GM12878 (cell line): Measurements from ENCODE around the gene CEP295NL. TPM values are rescaled to one million over a fixed set of nuclear protein-coding genes. Genes with fewer than 3 reads are reported as not detected.

Experiments
- ATAC-seq: fragments of 200-7000 bp; cut with Tn5 transposase; 3 replicates; pipeline ENCODE4 v1.9.1; 2020; ENCODE audit warnings: mild to moderate bottlenecking, moderate library complexity
- BruUV-seq: library from RNA; stranded (reverse); fragments of 400-500 nt; replicated peaks from 2 replicates; lab custom pipeline; 2021; lab: Mats Ljungman, UMichigan
- CTCF ChIA-PET: fragments of 300-600 bp; sonication (Branson Sonifier 250); formaldehyde crosslinking; extraction: SDS; loops from one replicate; lab custom pipeline; 2021; ENCODE audit warnings: inconsistent platforms; lab: Yijun Ruan, JAX
- POLR2A ChIA-PET: fragments of 350-600 bp; formaldehyde crosslinking; extraction: SDS; loops from one replicate; lab custom pipeline; 2021; ENCODE audit warnings: inconsistent platforms; lab: Charles Lee
- RAD21 ChIA-PET: fragments of 300-600 bp; sonication (Branson Sonifier 250); formaldehyde crosslinking; loops from one replicate; lab custom pipeline; 2023; ENCODE audit warnings: antibody characterized with exemption; ENCODE audit not compliant: unreplicated experiment; lab: Charles Lee
- SMC1A ChIA-PET: fragments of 300-600 bp; sonication (Branson Sonifier 250); formaldehyde crosslinking; loops from one replicate; lab custom pipeline; 2023; ENCODE audit not compliant: unreplicated experiment, uncharacterized antibody; lab: Charles Lee
- DNase-seq: peaks from one replicate; pipeline ENCODE4 v3.0.0-alpha.2; 2011; ENCODE audit warnings: low read depth, low spot score
- FAIRE-seq: peaks from 3 replicates; lab custom pipeline; 2011; peaks lifted over from hg19 to GRCh38; lab: Jason Lieb, UNC
- H2AFZ ChIP-seq: 2 replicates; pipeline ENCODE4 v1.6.0; 2011; ENCODE audit warnings: low read depth, low read length, control low read depth; ENCODE audit not compliant: control insufficient read depth
- H3K27ac ChIP-seq: 2 replicates; pipeline ENCODE4 v1.5.1; 2011; ENCODE audit warnings: control low read depth; ENCODE audit not compliant: control insufficient read depth, insufficient read depth
- H3K27me3 ChIP-seq, 2 experiments: replicated peaks in 1 of 2; 2 replicates each; pipeline versions ENCODE4 v1.6.0 to v1.6.1; 2011; ENCODE audit warnings: low read length in 1 of 2; ENCODE audit not compliant: control insufficient read depth in 2 of 2, insufficient read depth in 2 of 2
- H3K36me3 ChIP-seq, 2 experiments: 2 replicates each; pipeline ENCODE4 v1.5.1; 2011; ENCODE audit warnings: low read length in 1 of 2; ENCODE audit not compliant: control insufficient read depth in 2 of 2, insufficient read depth in 2 of 2
- H3K4me1 ChIP-seq: 2 replicates; pipeline ENCODE4 v1.6.1; 2011; ENCODE audit warnings: mild to moderate bottlenecking, low read length, moderate library complexity, mixed read lengths; ENCODE audit not compliant: control insufficient read depth, insufficient read depth
- H3K4me2 ChIP-seq: 2 replicates; pipeline ENCODE4 v1.6.0; 2011; ENCODE audit warnings: control low read depth; ENCODE audit not compliant: control insufficient read depth, insufficient read depth
- H3K4me3 ChIP-seq: fragments of 200-600 bp; sonication (generic); 2 replicates; pipeline ENCODE4 v1.5.1; 2016
- H3K79me2 ChIP-seq: 2 replicates; pipeline ENCODE4 v1.6.0; 2011; ENCODE audit warnings: low read length; ENCODE audit not compliant: control insufficient read depth, insufficient read depth
- H3K9ac ChIP-seq: 2 replicates; pipeline ENCODE4 v1.8.0; 2011; ENCODE audit warnings: low read length, control low read depth, mixed read lengths; ENCODE audit not compliant: control insufficient read depth, insufficient read depth
- H3K9me3 ChIP-seq: replicated peaks from 3 replicates; pipeline ENCODE4 v1.5.1; 2011; ENCODE audit warnings: mild to moderate bottlenecking, low read length; ENCODE audit not compliant: control insufficient read depth, insufficient read depth
- H4K20me1 ChIP-seq: 2 replicates; pipeline ENCODE4 v1.6.0; 2011; ENCODE audit not compliant: control insufficient read depth, insufficient read depth
- CBFB ChIP-seq: IDR thresholded peaks from 2 replicates; pipeline ENCODE4 v1.6.1; 2016; ENCODE audit warnings: antibody characterized with exemption, low read depth
- CHD1 ChIP-seq: IDR thresholded peaks from 2 replicates; pipeline ENCODE4 v1.6.1; 2012; ENCODE audit warnings: low read depth, low read length, improper control_type of control experiment
- CREM ChIP-seq: IDR thresholded peaks from 2 replicates; pipeline ENCODE4 v1.6.1; 2014; ENCODE audit warnings: antibody characterized with exemption, low read depth
- ETV6 ChIP-seq, 2 experiments: fragments of 450-650 bp in 1 of 2; IDR thresholded peaks in 1 of 2; conservative IDR thresholded peaks in 1 of 2; 2 replicates each; pipeline ENCODE4 v1.6.1; 2014; ENCODE audit warnings: antibody characterized with exemption in 1 of 2, borderline replicate concordance in 1 of 2, low read depth in 1 of 2, mild to moderate bottlenecking in 1 of 2, moderate library complexity in 1 of 2
- IKZF1 ChIP-seq: fragments of 450-650 bp; conservative IDR thresholded peaks from 2 replicates; pipeline ENCODE4 v1.6.1; 2017; ENCODE audit warnings: antibody characterized with exemption, mild to moderate bottlenecking
- JUNB ChIP-seq: IDR thresholded peaks from 2 replicates; pipeline ENCODE4 v1.6.1; 2016; ENCODE audit warnings: antibody characterized with exemption, mild to moderate bottlenecking
- MEF2B ChIP-seq: fragments of 450-650 bp; IDR thresholded peaks from 2 replicates; pipeline ENCODE4 v1.6.1; 2018; ENCODE audit warnings: mild to moderate bottlenecking, moderate library complexity; ENCODE audit not compliant: partially characterized antibody, poor library complexity, severe bottlenecking
- NR2C2 ChIP-seq: IDR thresholded peaks from 2 replicates; pipeline ENCODE4 v1.6.1; 2011; ENCODE audit warnings: borderline replicate concordance, low read depth; ENCODE audit not compliant: control insufficient read depth, insufficient read length
- PAX8 ChIP-seq: fragments of 450-650 bp; IDR thresholded peaks from 2 replicates; pipeline ENCODE4 v1.6.1; 2017; ENCODE audit warnings: mild to moderate bottlenecking, moderate library complexity
- POLR2A ChIP-seq: IDR thresholded peaks from 2 replicates; pipeline ENCODE4 v1.6.1; 2011; ENCODE audit warnings: low read depth, mild to moderate bottlenecking, low read length
- POLR2AphosphoS5 ChIP-seq: IDR thresholded peaks from 2 replicates; pipeline ENCODE4 v1.6.1; 2011; ENCODE audit warnings: mild to moderate bottlenecking, low read length, inconsistent platforms
- SMARCA5 ChIP-seq: fragments of 450-650 bp; IDR thresholded peaks from 2 replicates; pipeline ENCODE4 v1.6.1; 2017; ENCODE audit warnings: mild to moderate bottlenecking
- WGBS: methylation state at CpG from one replicate; pipeline ENCODE4 v1.1.6; 2016; ENCODE audit warnings: low lambda C conversion rate; ENCODE audit not compliant: insufficient replicate concordance, insufficient coverage; ENCODE audit errors: missing lambda C conversion rate; 5-methylcytosine and 5-hydroxymethylcytosine counted together
- in situ Hi-C: fragments of 300-500 bp; cut with MboI; formaldehyde crosslinking; loops from 9 replicates; pipeline ENCODE4 v1.14.3; 2018; ENCODE audit warnings: mixed read lengths
- intact Hi-C: fragments of 100-400 bp; cut with micrococcal nuclease; formaldehyde crosslinking; loops from one replicate; pipeline ENCODE4 v1.14.2; 2022; ENCODE audit not compliant: unreplicated experiment
- polyA plus RNA-seq, 11 experiments: library from polyadenylated mRNA; depleted of rRNA in 4 of 11; unstranded in 6 of 11; stranded (reverse) in 5 of 11; fragments of >200 nt; fragmentation: Nextera tagmentation in 4 of 11; fragmentation: Illumina TruSeq in 1 of 11; extraction: Ambion mirVana in 4 of 11; extraction: Trizol in 1 of 11; gene quantifications; 1 replicate in 1 of 11; 2 replicates in 10 of 11; pipeline versions ENCODE4 v1.2.1 to v1.2.3, GENCODE V29; 2011 to 2016; ENCODE audit warnings: inconsistent platforms in 2 of 11, missing spikeins in 2 of 11, low read depth in 1 of 11
- total RNA-seq, 4 experiments: library from RNA; depleted of rRNA in 3 of 4; stranded (reverse); fragments of >200 nt in 3 of 4; fragmentation: Illumina TruSeq in 1 of 4; extraction: Trizol in 1 of 4; gene quantifications; 2 replicates each; pipeline versions ENCODE4 v1.2.1 to v1.2.3, GENCODE V29; 2013 to 2021
- TF ChIP-seq, protein P1 (sequence below): fragments of 450-650 bp; IDR thresholded peaks from 2 replicates; pipeline ENCODE4 v1.6.1; 2017; ENCODE audit warnings: mild to moderate bottlenecking, moderate library complexity
- TF ChIP-seq, protein P2 (sequence below): fragments of 450-650 bp; IDR thresholded peaks from 2 replicates; pipeline ENCODE4 v1.6.1; 2017; ENCODE audit warnings: borderline replicate concordance

Gene CEP295NL
- total and polyA plus RNA-seq, 10 of the 15 experiments (the other 5 are each of a cell fraction or from before 2014, with no cell fraction given): not detected

DNA sequence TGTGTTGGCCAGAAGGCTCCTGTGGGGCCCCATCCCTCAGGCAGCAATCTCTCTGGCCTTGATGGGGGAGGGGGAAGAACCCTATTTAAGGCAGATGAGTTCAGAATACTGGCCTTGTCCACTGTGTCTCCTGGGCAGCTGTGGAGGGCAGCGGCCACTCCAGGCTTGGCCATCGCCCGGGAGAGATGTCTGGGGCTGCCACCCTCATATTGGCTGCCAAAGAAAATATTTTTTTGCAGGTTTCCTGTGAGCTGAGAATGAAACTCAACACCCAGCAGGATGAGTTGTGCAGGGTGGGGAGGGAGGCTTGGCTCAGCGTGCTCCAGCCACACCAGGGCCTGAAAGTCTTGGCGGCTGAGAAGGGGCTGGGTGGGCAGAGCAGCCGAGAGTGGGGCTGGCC is 36.6 kb upstream of the CEP295NL start:
- no peak overlapping the region for H2AFZ ChIP-seq
- ChIA-PET RAD21 (no interaction called here), CTCF (no interaction called here)
- H3K27me3 ChIP-seq: peaks cover 0 to 4% of the 10 kb centered on the region in 2 experiments; a peak in 2 of 4 replicates
- no peak for ATAC-seq
- no TSS peak for BruUV-seq
- intact Hi-C loops: no loop called here
- H3K79me2 ChIP-seq: no peaks in the 10 kb centered on the region
- H3K9ac ChIP-seq: no peak overlapping the region
- H3K27ac ChIP-seq: no peak overlapping the region
- H3K36me3 ChIP-seq: no peaks in the 10 kb centered on the region
- no peaks in the 10 kb centered on the region for H3K9me3 ChIP-seq
- TF ChIP-seq, protein P1, sequence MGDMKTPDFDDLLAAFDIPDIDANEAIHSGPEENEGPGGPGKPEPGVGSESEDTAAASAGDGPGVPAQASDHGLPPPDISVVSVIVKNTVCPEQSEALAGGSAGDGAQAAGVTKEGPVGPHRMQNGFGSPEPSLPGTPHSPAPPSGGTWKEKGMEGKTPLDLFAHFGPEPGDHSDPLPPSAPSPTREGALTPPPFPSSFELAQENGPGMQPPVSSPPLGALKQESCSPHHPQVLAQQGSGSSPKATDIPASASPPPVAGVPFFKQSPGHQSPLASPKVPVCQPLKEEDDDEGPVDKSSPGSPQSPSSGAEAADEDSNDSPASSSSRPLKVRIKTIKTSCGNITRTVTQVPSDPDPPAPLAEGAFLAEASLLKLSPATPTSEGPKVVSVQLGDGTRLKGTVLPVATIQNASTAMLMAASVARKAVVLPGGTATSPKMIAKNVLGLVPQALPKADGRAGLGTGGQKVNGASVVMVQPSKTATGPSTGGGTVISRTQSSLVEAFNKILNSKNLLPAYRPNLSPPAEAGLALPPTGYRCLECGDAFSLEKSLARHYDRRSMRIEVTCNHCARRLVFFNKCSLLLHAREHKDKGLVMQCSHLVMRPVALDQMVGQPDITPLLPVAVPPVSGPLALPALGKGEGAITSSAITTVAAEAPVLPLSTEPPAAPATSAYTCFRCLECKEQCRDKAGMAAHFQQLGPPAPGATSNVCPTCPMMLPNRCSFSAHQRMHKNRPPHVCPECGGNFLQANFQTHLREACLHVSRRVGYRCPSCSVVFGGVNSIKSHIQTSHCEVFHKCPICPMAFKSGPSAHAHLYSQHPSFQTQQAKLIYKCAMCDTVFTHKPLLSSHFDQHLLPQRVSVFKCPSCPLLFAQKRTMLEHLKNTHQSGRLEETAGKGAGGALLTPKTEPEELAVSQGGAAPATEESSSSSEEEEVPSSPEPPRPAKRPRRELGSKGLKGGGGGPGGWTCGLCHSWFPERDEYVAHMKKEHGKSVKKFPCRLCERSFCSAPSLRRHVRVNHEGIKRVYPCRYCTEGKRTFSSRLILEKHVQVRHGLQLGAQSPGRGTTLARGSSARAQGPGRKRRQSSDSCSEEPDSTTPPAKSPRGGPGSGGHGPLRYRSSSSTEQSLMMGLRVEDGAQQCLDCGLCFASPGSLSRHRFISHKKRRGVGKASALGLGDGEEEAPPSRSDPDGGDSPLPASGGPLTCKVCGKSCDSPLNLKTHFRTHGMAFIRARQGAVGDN: no peak
- TF ChIP-seq CHD1 (no peak), POLR2AphosphoS5 (no peak), CREM (no peak), CBFB (no peak), POLR2A (no peak), IKZF1 (no peak), MEF2B (no peak), JUNB (no peak), NR2C2 (no peak), ETV6 (conservative IDR thresholded peaks at IDR 0.05 in 1 of 2, IDR thresholded peaks at IDR 0.05 in 1 of 2; ENCODE audit: borderline replicate concordance in 1 of 2, low read depth in 1 of 2) (no peak), SMARCA5 (no peak), PAX8 (no peak)
- TF ChIP-seq, protein P2, sequence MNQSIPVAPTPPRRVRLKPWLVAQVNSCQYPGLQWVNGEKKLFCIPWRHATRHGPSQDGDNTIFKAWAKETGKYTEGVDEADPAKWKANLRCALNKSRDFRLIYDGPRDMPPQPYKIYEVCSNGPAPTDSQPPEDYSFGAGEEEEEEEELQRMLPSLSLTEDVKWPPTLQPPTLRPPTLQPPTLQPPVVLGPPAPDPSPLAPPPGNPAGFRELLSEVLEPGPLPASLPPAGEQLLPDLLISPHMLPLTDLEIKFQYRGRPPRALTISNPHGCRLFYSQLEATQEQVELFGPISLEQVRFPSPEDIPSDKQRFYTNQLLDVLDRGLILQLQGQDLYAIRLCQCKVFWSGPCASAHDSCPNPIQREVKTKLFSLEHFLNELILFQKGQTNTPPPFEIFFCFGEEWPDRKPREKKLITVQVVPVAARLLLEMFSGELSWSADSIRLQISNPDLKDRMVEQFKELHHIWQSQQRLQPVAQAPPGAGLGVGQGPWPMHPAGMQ: no peak
- TF ChIP-seq, all 136 proteins: peak for 0
- no peak for DNase-seq
- no peaks in the 10 kb centered on the region for H4K20me1 ChIP-seq
- in situ Hi-C loops: no loop called here
- ChIA-PET POLR2A (no interaction called here), SMC1A (no interaction called here)
- H3K4me2 ChIP-seq: no peak overlapping the region
- no peaks in the 10 kb centered on the region for H3K4me1 ChIP-seq
- no peak for FAIRE-seq
- WGBS: 0% methylated on average over 5 of the region's 6 CpGs
- H3K4me3 ChIP-seq: no peak overlapping the region
